Endometrium (tissue), 2 donors: ENCODE results near the gene ZNF407.

Source experiments
- FAIRE-seq: peaks from 2 replicates; lab custom pipeline; 2012; peaks lifted over from hg19 to GRCh38; lab: Jason Lieb, UNC
- donor health status: control.
- donor health status: control.

Gene ZNF407

DNA sequence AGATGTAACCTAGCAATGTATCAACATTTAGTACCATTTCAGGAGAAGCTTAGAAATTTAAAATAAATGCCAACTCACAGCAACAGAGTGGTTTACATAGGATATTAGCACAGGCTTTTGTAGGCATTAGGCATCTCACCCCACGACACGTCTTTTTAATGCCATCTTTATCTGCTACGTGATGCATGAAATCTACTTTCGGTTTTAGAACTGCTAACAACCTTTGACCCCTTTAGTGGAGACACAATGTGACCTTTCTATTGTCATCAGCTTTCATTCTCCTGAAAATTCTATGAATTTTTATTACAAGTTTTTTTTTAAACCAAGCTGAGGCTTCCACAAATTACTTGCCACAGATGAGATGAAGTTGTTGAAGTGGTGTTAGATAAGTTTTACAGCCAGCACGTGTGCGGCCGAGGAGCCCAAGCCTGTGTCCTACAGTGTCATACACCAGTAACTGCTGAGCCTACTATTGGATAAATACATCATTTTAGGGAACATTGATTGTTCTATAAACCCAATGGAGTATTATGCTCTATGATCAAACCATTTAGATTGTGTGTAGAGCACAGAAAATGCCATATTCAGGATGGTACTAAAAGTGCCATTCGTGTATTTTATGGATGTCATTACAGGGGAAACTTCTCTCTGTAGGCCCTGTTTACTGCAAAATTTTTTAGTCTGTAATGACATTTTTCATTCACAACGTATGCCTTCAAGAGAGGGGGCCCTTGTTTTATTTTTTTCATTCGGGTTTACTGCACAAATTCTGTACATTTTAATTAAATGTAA lies 459.7 kb downstream of the ZNF407 start:
- no peak for FAIRE-seq

DNA sequence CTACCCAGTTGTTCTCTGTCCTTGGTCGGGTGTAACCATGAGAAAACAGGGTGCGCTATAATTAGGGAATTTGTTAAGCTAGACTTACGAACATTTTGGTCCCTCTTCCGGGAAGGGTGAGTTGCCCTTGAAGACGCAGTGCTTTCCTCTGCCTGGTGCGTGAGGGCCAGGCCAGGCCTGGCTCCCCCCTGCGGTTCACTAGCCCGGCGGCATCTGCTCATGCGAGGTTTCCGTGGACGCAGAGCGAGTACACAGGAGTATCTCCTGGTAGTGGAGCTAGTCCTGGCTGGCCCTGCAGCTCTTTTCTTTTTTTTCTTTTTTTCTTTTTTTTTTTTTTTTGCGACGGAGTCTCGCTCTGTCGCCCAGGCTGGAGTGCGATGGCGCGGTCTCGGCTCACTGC lies 462.5 kb downstream of the ZNF407 start:
- FAIRE-seq = no peak

DNA sequence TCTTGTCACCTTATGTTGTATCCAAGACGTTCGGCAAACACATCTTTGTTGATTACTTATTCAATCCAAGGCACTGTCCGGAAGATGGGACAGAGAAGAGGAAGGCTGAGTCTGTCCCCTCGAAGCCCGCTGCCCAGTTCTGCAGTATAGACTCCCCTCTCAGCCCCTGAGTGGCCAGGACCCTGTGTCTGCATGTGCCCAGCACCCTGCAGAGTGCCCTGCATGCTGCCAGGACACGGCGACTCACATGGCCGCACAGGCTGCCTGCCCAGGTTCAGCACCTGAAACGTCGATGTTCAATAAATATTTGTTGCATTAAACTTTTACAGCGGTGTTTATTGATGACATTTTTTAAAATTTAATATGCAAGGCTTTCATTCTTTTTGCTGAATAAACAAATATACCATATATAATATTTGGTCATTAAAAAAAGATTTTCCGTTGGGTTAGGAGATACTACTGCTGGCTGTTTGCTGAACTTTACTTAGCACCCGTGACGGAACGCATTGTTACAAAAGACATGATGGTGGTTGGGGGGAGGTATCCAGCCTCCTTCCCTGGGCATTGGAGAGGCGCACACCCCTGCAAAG lies 464.7 kb downstream of the ZNF407 start:
- FAIRE-seq = no peak

DNA sequence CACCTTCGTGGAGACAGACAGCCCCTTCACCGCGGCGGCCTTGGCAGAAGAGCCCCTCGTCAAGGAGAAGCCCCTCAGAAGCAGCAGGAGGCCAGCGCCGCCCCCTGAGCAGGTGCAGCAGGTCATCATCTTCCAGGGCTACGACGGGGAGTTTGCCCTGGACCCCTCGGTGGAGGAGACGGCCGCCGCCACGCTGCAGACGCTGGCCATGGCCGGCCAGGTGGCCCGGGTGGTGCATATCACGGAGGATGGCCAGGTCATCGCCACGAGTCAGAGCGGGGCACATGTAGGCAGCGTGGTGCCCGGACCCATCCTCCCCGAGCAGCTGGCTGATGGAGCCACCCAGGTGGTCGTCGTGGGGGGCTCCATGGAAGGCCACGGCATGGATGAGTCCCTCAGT lies 465.5 kb downstream of the ZNF407 start:
- FAIRE-seq = no peak

DNA sequence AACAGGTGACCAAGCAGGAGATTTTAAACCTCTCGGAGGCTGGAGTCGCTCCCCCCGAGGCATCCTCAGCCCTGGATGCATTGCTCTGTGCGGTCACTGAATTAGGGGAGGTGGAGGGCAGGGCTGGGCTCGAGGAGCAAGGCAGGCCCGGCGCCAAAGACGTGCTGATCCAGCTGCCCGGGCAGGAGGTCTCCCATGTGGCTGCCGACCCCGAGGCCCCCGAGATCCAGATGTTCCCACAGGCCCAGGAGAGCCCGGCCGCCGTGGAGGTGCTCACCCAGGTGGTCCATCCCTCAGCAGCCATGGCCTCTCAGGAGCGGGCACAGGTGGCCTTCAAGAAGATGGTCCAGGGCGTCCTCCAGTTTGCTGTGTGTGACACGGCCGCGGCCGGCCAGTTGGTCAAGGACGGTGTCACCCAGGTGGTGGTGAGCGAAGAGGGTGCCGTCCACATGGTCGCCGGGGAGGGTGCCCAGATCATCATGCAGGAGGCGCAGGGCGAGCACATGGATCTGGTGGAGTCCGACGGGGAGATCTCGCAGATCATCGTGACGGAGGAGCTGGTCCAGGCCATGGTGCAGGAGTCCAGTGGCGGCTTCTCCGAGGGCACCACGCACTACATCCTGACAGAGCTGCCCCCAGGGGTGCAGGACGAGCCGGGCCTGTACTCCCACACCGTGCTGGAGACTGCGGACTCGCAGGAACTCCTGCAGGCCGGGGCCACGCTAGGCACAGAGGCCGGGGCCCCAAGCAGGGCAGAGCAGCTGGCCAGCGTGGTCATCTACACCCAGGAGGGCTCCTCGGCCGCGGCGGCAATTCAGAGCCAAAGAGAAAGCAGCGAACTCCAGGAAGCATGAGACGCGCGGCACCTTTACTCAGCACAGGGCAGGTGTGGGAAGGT lies 466.2 kb downstream of the ZNF407 start:
- FAIRE-seq = no peak

- no peak for FAIRE-seq
Observed at GRCh38 chr18:75064513-75064905, 466.8 kb downstream of the ZNF407 start.

DNA sequence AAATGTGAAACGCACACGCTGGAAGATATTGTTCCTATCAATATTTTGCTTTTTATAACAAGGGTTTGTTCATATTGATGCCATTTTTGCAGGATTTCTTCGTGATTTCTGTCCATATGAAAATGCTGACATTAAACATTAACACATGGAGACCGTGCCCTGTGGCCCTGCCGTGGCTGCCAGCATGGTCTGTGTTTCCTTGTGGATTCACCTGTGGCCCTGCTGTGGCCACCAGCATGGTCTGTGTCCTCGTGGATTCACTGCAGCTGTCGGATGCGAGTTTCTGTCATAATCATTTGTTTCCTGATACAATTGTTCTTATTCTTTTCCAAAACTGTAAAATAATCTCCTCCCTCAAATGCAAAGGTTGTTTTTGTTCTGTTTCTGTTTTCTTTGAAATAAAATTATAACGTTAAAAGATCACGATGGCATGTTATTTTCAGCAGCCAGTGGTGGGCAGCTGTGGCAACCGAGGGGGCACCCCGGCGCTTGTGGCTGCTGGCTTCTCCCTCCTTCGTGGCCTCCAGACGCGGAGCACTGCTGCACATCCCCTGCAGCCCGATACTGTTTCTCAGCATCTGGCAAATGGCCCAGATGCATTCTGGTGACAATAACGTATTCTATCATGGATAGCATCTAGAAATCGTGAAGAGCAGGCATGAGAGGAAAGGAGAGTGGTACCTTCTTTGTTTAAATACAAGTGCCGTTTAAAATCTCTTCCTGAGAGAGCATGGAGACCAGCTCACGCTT lies 467.8 kb downstream of the ZNF407 start:
- FAIRE-seq = no peak

DNA sequence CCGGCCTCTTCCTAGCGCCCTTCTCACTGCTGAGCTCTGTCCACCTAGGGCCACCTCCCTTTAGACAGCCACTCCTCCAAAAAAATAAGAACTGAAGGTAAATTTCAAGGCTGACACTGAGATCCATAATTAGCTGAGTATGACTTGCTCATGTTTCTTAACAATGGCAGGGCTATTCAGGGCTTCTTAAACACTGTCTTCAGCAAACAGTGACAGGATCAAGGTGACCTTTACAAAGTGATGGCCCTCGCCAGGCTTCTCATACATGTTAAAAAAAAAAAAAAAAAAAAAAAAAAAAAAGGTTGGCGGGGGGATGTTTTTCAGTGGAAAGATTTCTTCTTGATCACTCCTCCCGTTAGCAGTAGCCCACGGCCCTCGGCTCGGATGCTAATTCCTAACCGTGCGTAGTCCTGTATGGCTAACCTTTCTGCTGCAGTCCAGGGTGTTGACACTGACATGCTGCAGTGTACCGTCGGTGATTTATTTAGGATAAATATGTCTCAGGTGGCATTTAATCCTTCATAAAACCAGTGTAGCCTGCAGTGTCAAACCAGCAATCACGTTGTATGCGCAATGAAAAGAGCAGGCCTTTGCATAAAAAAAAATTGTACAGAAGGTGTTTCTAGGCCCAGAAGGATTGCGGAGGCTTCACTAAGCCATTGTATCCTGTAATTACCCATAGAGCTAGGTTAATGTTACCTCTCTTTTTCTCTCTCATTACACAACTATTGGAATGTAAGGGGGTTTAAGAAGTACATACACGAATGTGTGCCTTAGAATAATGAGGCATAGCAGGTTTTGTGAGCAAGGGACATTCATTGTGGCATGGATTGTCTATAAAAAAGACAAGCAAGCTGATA lies 468.6 kb downstream of the ZNF407 start:
- FAIRE-seq = no peak

- FAIRE-seq = no peak
Observed at GRCh38 chr18:75066936-75067335, 469.3 kb downstream of the ZNF407 start.

- FAIRE-seq = no peak
Observed at GRCh38 chr18:75067996-75068645, 470.5 kb downstream of the ZNF407 start.

DNA sequence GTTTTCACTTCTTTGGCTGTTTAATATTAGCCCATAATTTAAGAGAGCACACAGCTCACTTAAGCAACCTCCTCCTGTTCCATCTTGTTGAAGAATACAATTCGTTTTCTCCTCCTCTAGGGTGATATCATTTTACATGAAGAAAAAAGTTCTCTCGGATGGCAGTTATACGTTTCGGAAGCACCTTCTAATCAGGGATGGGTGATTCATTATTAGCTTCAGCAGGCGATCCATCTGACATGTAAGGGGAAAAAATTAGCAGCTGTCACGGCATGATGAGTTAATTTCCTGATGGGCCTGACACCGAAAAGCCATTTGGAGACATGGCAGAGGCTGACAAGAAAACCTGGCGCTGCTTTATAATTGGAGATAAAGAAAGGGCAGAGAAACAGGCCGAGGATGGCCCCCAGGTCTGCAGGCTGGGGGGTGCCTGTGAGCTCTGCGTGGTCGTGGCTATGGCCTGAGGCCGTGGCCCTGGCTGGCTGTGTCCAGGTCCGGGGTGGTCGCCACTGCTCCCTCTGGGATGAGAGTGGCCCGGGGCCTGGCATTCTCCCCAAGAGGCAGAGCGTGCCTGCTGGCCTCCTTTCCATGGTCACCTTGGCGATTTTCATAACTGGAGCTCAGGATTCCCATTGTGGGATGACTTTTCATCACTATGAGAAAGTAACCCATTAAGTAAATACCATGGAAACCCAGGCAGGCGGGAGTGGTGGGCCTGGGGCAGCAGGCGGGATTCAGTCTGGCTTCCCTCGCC lies 471.2 kb downstream of the ZNF407 start:
- no peak for FAIRE-seq

DNA sequence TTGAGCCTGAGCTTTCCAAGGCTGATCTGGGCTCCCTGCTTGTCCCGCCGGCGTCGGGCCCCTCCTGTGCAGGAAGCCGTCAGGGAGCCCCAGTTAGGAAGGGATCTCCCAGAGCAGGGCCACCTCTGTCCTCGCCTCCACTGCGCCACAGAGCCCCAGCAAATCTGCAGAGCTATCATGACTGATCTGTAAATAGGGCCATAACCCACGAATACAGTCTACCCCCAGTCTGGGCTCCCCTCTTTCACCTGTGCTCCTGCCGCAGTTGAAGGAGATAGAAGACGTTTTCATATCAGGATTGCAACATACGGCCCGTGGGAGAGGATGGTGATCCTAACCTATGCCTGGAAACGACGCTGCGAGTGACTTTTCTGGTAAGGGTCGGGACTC lies 472.6 kb downstream of the ZNF407 start:
- no peak for FAIRE-seq

- no peak for FAIRE-seq
Observed at GRCh38 chr18:75070625-75071483, 473.2 kb downstream of the ZNF407 start.

DNA sequence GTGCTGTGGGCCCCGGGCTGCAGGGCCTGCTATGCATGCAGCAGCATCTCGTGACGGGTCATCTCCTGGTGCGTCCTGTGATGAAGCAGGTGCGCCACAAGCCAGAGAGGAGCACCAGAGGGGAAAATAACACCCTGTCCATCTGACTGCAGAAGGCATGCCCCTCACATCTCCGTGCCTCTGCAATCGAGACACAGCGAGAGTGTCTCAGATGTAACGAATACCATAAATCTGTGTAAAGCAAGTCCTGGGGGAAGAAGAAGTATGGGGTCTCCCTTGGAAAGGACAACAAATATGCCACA lies 473.8 kb downstream of the ZNF407 start:
- FAIRE-seq = no peak

DNA sequence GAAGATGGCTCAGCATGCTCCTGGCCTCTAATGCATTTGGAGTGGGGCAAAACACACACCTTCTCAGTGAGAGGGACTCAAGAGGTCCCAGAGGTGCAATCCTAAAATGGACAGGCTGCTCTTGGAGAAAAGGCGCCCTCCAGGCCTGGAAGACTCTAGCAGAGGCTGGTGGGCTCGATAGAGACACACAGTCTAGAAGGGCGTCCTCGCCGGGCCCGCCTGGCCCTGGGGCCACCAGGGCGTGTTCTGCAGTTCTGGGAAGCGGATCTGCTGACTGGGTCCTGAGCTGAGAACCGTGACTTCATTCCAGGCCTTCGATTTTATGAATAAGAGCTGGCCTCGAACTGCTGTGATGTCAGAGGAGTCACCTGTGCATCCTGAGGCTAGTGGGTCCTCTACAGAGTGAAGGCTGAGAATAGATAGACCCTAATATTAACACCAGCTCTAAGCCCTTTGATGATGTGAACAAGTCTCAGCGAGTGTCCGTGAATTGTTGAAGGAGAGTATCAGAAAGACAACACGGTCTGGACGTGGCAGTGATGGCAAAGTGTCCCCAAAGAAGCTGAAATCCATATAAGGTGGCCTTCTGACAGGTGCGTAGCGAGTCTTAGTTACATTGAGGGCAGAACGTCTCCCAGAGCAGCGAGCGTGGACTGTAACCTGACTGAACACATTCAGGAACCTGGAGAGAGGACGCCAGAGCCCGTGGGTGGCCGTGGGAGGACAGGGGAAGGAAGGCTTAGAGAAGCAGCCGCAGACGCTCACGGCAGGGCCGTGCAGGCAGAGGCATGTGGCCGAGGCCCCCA lies 474.4 kb downstream of the ZNF407 start:
- FAIRE-seq = no peak

GRCh38 chr18:75072672-75073371 lies 475.2 kb downstream of the ZNF407 start:
- FAIRE-seq = no peak

DNA sequence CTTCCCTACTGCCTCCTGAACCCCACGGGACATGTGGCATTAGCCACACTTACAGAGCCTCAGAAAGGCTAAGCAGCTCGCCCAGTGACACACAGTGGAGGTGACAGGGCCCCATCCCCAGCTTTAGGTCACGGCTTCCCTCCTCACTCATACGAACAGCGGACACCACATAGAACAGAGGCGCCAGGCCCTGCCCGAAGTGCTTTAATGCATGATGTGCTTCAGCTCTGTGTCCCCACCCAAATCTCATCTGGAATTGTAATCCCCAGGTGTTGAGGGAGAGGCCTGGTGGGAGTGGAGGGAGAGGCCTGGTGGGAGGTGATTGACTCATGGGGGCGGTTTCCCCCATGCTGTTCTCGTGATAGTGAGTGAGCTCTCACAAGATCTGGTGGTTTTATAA lies 476.0 kb downstream of the ZNF407 start:
- no peak for FAIRE-seq
